Tongue (tissue), 2 donors: ENCODE results near the gene ZC3H12A. TPM values are rescaled to one million over a fixed set of nuclear protein-coding genes. Genes with fewer than 3 reads are reported as not detected.
A peak's percentile ranks its signal among the peaks of the same experiment; 100 is the strongest.

ENCODE experiments used
- DNase-seq: peaks from one replicate; pipeline ENCODE4 v3.0.0-alpha.2; 2015
- total RNA-seq: library from RNA; depleted of rRNA; stranded (reverse); fragments of >200 nt; gene quantifications from one replicate; pipeline ENCODE4 v1.2.3, GENCODE V29; 2014

The ZC3H12A gene
- total RNA-seq, result 5.1 TPM

DNA sequence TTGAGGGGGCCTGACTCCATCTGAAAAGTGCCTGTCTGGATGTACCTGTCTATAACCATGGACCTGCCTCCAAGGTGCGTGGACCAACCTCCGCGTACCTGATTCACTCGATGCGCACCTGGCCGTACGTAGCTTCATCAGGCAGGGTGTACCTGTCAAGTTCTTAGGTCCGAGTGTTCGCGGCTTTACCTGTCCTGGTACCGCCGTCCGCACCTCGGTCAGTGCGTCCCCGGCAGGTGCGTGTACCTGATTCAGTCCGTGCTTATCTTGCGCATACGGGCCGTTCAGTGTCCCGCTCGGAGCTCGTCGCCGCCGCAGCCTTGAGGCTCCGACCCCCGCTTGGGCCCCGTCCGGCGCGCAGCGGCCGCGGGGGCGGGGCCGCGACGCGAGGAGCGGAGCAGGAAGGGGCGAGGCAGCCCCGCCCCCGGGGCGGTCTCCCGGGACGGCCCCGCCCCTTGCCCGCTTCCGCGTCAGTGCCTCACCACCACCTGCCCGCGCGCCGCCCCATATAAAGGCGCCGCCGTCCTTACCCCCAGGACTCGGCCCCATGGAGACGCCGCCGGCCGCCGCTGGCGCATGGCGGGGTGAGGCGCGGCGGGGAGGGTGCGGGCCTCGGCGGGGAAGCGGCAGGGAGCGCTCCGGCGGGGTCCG is at the start of gene ZC3H12A:
Gene ZC3H12A (plus strand): TSS at position 535 of the 651 bp plus-strand sequence. CDS start 917 bp downstream, outside the sequence.
- DNase-seq, result peak; percentile 92

DNA sequence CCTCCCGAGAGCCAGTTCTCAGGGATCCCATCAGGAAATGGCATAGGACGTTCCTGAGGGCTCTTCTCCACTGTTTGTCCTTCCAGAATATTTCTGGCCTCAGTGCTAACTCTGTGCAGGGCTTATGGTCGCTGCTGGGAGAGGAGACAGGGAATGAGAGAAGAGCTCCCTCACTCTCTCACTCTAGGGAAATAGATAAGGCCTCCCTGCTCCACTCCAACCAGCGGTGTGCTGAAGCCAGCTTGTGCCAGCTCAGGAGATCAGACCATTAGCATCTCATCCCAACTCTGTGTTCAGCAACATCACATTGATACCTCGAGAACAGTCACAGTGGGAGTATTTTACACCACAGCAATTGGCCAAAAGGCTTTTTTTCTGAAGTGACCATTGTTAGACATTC is 49.2 kb upstream of the ZC3H12A start:
- no peak for DNase-seq

GRCh38 chr1:37429029-37429428 is 45.4 kb upstream of the ZC3H12A start:
- DNase-seq, result no peak

DNA sequence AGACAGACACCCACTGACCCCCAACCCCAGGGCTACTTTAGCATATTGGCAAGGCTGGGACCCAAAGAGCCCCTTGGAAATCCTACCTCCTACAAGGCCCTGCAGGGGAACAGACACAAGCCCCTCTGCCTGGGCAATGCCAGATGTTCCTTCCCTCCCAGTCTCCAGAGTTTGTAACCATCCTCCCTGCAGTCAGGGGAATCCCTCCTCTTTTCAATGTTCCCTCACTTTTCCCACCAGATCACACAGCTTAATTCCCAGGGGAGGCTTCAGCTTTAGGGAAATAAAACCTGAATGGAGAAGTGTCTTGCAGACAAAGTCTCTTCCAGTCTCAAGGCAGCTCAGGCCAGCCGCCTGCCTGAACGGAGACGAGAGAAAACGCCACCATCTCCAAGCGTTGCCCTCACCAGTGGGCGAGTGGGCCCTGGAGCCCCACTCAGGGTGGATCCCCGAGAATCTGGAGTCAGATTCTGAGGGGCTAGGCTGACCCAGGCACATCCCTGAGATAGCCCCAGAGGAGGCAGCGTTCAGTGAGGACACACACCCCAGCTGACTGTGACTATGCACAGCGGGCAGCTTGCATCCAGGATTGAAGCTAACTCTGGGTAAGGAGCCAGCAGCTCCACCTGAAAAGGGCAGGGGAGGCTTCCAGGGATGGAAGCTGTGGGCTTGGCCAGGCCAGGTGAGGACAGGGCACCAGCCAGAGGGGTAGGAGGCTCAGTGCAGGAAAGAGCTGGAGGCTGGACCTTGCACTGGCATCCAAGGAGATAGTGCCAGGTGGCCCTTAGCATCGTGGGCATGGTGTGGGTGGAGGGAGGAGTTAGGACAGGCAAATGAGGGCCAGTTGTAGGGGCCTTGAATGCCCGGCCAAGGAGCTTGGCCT is 44.0 kb upstream of the ZC3H12A start:
- no peak for DNase-seq

DNA sequence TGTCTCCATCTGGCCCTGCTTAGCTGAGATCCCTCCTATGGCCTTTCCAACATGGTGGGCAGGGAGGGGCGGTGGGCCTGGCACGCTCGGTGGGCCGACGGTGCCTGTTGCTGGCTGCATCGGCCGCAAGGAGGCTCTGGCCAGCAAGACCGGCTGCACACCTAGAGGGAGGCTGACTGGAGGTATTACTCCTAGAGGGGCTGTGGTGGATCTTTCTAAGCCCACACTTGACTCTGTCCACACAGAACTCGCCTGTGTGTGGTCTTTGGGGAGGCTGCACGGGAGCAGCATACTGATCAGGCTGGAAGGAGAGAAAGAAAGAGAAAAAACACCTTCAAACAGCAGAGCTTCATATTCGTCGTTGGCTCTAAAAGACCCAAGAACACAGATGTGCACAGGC is 41.7 kb upstream of the ZC3H12A start:
- no peak for DNase-seq

DNA sequence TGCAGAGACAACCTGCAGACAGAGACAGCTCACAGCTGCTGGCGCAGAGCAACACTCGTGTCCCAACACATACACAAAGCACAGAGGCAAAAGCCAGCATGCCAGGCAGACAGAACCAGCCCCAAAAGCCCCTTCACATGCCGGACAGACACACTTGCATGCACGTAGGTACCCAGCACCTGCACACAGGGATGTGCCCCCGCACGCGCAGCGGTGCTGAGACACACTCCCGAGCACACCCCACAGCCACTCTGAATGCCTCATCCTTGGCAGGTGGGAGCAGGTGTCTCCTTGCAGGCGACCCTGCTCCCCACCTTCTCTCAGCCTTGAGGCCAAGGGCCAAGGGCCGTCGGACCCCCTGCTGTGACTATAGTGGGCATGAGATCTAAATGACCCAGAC is 41.2 kb upstream of the ZC3H12A start:
- DNase-seq, result no peak

DNA sequence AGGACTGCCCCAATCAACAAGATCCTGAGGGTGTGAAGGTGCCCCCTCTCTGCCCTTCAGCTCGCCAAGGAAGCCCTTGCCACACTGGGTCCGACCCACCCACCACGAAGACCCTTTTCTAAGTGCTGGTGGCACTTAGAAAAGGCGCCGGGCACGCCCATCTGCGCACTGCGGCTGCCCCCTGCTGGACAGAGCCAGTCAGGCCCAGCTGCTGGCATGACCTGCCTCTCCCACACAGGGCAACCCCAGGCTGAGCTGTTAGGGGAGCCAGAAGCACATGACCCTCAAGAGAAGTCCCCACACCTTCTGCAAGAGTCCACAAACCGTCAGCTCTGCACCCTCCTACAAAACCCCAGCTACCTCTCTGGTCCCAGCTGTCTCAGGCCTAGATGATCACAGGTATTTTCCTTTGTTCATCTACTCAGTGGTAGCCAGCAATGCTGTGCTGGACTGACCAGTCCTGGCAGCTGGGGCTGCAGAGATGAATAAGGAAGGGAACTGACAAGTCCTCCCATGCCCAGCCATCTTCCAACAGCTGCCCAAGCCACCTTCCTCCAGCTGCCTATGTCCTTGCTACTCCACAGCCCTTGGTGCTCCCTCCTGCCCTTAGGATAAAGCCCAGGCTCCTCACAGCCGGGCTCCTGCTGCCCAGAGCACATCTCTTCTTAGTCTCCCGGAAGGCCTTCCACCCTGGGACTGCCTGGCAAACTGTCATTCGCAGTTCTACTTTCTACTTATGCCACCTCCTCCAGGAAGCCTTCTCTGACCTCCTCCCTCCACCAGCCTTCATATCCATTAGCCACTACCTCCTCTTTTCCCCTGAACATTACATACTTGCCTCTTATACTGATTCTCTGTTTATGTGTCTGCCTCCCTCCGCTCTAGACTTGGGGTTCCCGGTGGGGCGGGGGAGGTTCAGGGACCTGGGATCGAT is 39.8 kb upstream of the ZC3H12A start:
- DNase-seq, result peak; percentile 72

- DNase-seq, result no peak
These were observed 37.3 kb upstream of the ZC3H12A start for GRCh38 chr1:37437087-37437486.

- no peak for DNase-seq
These were observed 36.1 kb upstream of the ZC3H12A start for GRCh38 chr1:37438037-37438868.

GRCh38 chr1:37438869-37439343 is 35.5 kb upstream of the ZC3H12A start:
- DNase-seq, result no peak

DNA sequence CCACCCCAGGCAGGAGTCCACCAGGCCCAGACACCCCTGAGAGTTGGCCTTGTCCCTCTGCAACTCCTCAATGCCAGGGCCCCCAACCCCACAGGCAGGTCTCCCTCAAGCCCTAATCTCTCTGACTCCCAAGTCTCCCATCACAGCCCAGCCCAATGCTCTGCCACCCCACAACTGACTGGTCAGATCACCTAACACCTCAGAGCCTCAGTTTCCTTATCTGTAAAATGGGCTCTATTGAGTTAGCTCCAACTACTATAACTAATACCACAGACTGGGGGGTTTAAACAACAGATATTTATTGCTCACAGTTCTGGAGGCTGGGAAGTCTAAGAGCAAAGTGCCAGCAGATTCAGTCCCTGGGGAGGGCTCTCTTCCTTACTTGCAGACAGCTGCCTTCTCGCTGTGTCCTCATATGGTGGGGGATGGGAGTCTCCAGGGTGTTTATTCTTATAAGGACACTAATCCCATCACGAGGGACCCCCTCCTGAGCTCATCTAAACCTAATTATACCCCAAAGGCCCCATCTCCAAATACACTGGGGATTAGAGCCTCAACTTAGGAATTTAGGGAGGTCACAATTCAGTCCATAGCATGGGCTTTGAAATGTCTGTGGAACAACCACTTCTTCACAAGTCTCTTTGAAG is 34.9 kb upstream of the ZC3H12A start:
- DNase-seq, result no peak

- DNase-seq, result no peak
These were observed 32.9 kb upstream of the ZC3H12A start for GRCh38 chr1:37441490-37441889.

DNA sequence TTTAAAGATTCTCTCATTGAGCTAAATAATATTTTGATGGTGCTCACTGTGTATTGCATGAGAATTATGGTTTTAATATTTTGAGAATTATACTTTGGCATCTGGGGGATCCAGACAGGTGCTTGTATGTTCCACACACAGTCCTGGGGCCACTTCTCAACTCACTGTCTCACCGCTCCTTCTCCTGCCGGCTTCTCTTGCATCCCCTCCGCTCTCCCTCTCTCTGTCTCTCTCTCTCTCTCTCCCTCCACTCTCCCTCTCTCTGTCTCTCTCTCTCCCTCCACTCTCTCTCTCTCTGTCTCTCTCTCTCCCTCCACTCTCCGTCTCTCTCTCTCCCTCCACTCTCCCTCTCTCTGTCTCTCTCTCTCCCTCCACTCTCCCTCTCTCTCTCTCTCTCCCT is 32.2 kb upstream of the ZC3H12A start:
- DNase-seq, result no peak

- DNase-seq, result no peak
These were observed 31.7 kb upstream of the ZC3H12A start for GRCh38 chr1:37442644-37443043.

- no peak for DNase-seq
These were observed 27.5 kb upstream of the ZC3H12A start for GRCh38 chr1:37446874-37447273.

DNA sequence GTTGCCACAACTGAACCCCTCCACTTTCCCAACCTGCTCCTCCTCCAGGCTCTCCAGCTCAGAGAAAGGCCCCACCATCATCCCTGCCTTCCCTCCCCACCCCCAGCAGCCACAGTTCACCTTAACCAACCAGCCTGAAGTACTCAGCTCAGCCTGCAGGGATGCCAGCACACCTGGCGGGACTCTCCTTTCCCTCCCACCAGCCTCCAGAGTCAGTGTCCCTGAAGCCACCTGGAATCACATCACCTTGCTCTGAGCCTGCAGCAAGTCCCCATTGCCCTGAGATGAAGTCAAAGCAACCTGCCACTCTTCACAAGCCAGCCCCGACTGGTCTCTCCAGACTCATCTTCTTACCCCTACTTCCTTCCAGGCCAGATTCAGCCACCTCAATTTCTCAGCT is 26.2 kb upstream of the ZC3H12A start:
- DNase-seq, result no peak

- DNase-seq, result no peak
These were observed 25.5 kb upstream of the ZC3H12A start for GRCh38 chr1:37448691-37449417.

- no peak for DNase-seq
These were observed 24.4 kb upstream of the ZC3H12A start for GRCh38 chr1:37449936-37450335.

- DNase-seq, result no peak
These were observed 22.0 kb upstream of the ZC3H12A start for GRCh38 chr1:37452416-37452815.

DNA sequence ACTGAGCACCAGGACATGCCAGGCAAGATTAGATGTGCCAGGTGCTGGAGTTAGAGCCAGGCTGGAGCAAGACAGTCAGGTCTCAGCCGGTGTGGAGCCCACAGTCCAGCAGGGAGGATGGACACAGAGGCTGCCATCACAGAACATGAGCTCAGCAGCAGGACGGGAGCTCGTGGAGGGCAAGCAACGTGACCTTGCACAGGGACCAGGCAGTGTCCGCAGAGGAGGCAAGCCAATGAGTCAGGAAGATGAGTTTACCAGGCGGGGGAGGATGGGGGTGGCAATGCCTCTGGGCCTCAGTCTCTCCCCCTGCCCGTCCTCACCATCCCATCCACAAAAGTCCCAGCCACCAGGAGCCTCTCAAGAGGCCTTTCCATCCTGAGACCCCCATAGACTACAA is 20.7 kb upstream of the ZC3H12A start:
- no peak for DNase-seq
